GM12878 (cell line): ENCODE data around the gene GSG1L. TPM values are rescaled to one million over a fixed set of nuclear protein-coding genes. Genes with fewer than 3 reads are reported as not detected.
"Not testable (repeated sequence)": the region's sequence is repeated elsewhere in the genome, so short reads cannot be mapped to it uniquely, and the experiment has no call there.

Source experiments
- ATAC-seq: fragments of 200-7000 bp; cut with Tn5 transposase; 3 replicates; pipeline ENCODE4 v1.9.1; 2020; ENCODE audit warnings: mild to moderate bottlenecking, moderate library complexity
- BruUV-seq: library from RNA; stranded (reverse); fragments of 400-500 nt; replicated peaks from 2 replicates; lab custom pipeline; 2021; lab: Mats Ljungman, UMichigan
- CTCF ChIA-PET: fragments of 300-600 bp; sonication (Branson Sonifier 250); formaldehyde crosslinking; extraction: SDS; loops from one replicate; lab custom pipeline; 2021; ENCODE audit warnings: inconsistent platforms; lab: Yijun Ruan, JAX
- POLR2A ChIA-PET: fragments of 350-600 bp; formaldehyde crosslinking; extraction: SDS; loops from one replicate; lab custom pipeline; 2021; ENCODE audit warnings: inconsistent platforms; lab: Charles Lee
- RAD21 ChIA-PET: fragments of 300-600 bp; sonication (Branson Sonifier 250); formaldehyde crosslinking; loops from one replicate; lab custom pipeline; 2023; ENCODE audit warnings: antibody characterized with exemption; ENCODE audit not compliant: unreplicated experiment; lab: Charles Lee
- SMC1A ChIA-PET: fragments of 300-600 bp; sonication (Branson Sonifier 250); formaldehyde crosslinking; loops from one replicate; lab custom pipeline; 2023; ENCODE audit not compliant: unreplicated experiment, uncharacterized antibody; lab: Charles Lee
- DNase-seq: peaks from one replicate; pipeline ENCODE4 v3.0.0-alpha.2; 2011; ENCODE audit warnings: low read depth, low spot score
- FAIRE-seq: peaks from 3 replicates; lab custom pipeline; 2011; peaks lifted over from hg19 to GRCh38; lab: Jason Lieb, UNC
- H2AFZ ChIP-seq: 2 replicates; pipeline ENCODE4 v1.6.0; 2011; ENCODE audit warnings: low read depth, low read length, control low read depth; ENCODE audit not compliant: control insufficient read depth
- H3K27ac ChIP-seq: 2 replicates; pipeline ENCODE4 v1.5.1; 2011; ENCODE audit warnings: control low read depth; ENCODE audit not compliant: control insufficient read depth, insufficient read depth
- H3K27me3 ChIP-seq, 2 experiments: replicated peaks in 1 of 2; 2 replicates each; pipeline versions ENCODE4 v1.6.0 to v1.6.1; 2011; ENCODE audit warnings: low read length in 1 of 2; ENCODE audit not compliant: control insufficient read depth in 2 of 2, insufficient read depth in 2 of 2
- H3K36me3 ChIP-seq, 2 experiments: 2 replicates each; pipeline ENCODE4 v1.5.1; 2011; ENCODE audit warnings: low read length in 1 of 2; ENCODE audit not compliant: control insufficient read depth in 2 of 2, insufficient read depth in 2 of 2
- H3K4me1 ChIP-seq: 2 replicates; pipeline ENCODE4 v1.6.1; 2011; ENCODE audit warnings: mild to moderate bottlenecking, low read length, moderate library complexity, mixed read lengths; ENCODE audit not compliant: control insufficient read depth, insufficient read depth
- H3K4me2 ChIP-seq: 2 replicates; pipeline ENCODE4 v1.6.0; 2011; ENCODE audit warnings: control low read depth; ENCODE audit not compliant: control insufficient read depth, insufficient read depth
- H3K4me3 ChIP-seq: fragments of 200-600 bp; sonication (generic); 2 replicates; pipeline ENCODE4 v1.5.1; 2016
- H3K79me2 ChIP-seq: 2 replicates; pipeline ENCODE4 v1.6.0; 2011; ENCODE audit warnings: low read length; ENCODE audit not compliant: control insufficient read depth, insufficient read depth
- H3K9ac ChIP-seq: 2 replicates; pipeline ENCODE4 v1.8.0; 2011; ENCODE audit warnings: low read length, control low read depth, mixed read lengths; ENCODE audit not compliant: control insufficient read depth, insufficient read depth
- H3K9me3 ChIP-seq: replicated peaks from 3 replicates; pipeline ENCODE4 v1.5.1; 2011; ENCODE audit warnings: mild to moderate bottlenecking, low read length; ENCODE audit not compliant: control insufficient read depth, insufficient read depth
- H4K20me1 ChIP-seq: 2 replicates; pipeline ENCODE4 v1.6.0; 2011; ENCODE audit not compliant: control insufficient read depth, insufficient read depth
- ATF7 ChIP-seq: fragments of 450-650 bp; IDR thresholded peaks from 2 replicates; pipeline ENCODE4 v1.6.1; 2016; ENCODE audit warnings: low read depth, mild to moderate bottlenecking
- GABPA ChIP-seq: IDR thresholded peaks from 2 replicates; pipeline ENCODE4 v1.6.1; 2014; ENCODE audit warnings: antibody characterized with exemption, low read depth, mild to moderate bottlenecking, inconsistent platforms
- HDAC2 ChIP-seq: fragments of 200-600 bp; sonication (generic); IDR thresholded peaks from 2 replicates; pipeline ENCODE4 v1.6.1; 2017
- MAX ChIP-seq: IDR thresholded peaks from 2 replicates; pipeline ENCODE4 v1.6.1; 2012; ENCODE audit warnings: low read depth, low read length, improper control_type of control experiment
- MEF2B ChIP-seq: fragments of 450-650 bp; IDR thresholded peaks from 2 replicates; pipeline ENCODE4 v1.6.1; 2018; ENCODE audit warnings: mild to moderate bottlenecking, moderate library complexity; ENCODE audit not compliant: partially characterized antibody, poor library complexity, severe bottlenecking
- NBN ChIP-seq: fragments of 450-650 bp; IDR thresholded peaks from 2 replicates; pipeline ENCODE4 v1.6.1; 2016
- NKRF ChIP-seq: fragments of 450-650 bp; conservative IDR thresholded peaks from 2 replicates; pipeline ENCODE4 v1.6.1; 2017; ENCODE audit warnings: mild to moderate bottlenecking, moderate library complexity
- NR2C2 ChIP-seq: IDR thresholded peaks from 2 replicates; pipeline ENCODE4 v1.6.1; 2011; ENCODE audit warnings: borderline replicate concordance, low read depth; ENCODE audit not compliant: control insufficient read depth, insufficient read length
- RCOR1 ChIP-seq: conservative IDR thresholded peaks from 2 replicates; pipeline ENCODE4 v1.6.1; 2012; ENCODE audit warnings: low read depth, low read length, improper control_type of control experiment
- RFX5 ChIP-seq: IDR thresholded peaks from 2 replicates; pipeline ENCODE4 v1.6.1; 2011; ENCODE audit warnings: low read depth, low read length, improper control_type of control experiment
- TBL1XR1 ChIP-seq: IDR thresholded peaks from 2 replicates; pipeline ENCODE4 v1.6.1; 2012; ENCODE audit warnings: low read depth, low read length, improper control_type of control experiment
- ZNF274 ChIP-seq: IDR thresholded peaks from one replicate; pipeline ENCODE4 v1.8.0; 2011; ENCODE audit not compliant: insufficient read length, insufficient read depth
- ZNF592 ChIP-seq: fragments of 450-650 bp; IDR thresholded peaks from 2 replicates; pipeline ENCODE4 v1.6.1; 2017; ENCODE audit warnings: mild to moderate bottlenecking, moderate library complexity
- WGBS: methylation state at CpG from one replicate; pipeline ENCODE4 v1.1.6; 2016; ENCODE audit warnings: low lambda C conversion rate; ENCODE audit not compliant: insufficient replicate concordance, insufficient coverage; ENCODE audit errors: missing lambda C conversion rate; 5-methylcytosine and 5-hydroxymethylcytosine counted together
- in situ Hi-C: fragments of 300-500 bp; cut with MboI; formaldehyde crosslinking; loops from 9 replicates; pipeline ENCODE4 v1.14.3; 2018; ENCODE audit warnings: mixed read lengths
- intact Hi-C: fragments of 100-400 bp; cut with micrococcal nuclease; formaldehyde crosslinking; loops from one replicate; pipeline ENCODE4 v1.14.2; 2022; ENCODE audit not compliant: unreplicated experiment
- polyA plus RNA-seq, 11 experiments: library from polyadenylated mRNA; depleted of rRNA in 4 of 11; unstranded in 6 of 11; stranded (reverse) in 5 of 11; fragments of >200 nt; fragmentation: Nextera tagmentation in 4 of 11; fragmentation: Illumina TruSeq in 1 of 11; extraction: Ambion mirVana in 4 of 11; extraction: Trizol in 1 of 11; gene quantifications; 1 replicate in 1 of 11; 2 replicates in 10 of 11; pipeline versions ENCODE4 v1.2.1 to v1.2.3, GENCODE V29; 2011 to 2016; ENCODE audit warnings: inconsistent platforms in 2 of 11, missing spikeins in 2 of 11, low read depth in 1 of 11
- total RNA-seq, 4 experiments: library from RNA; depleted of rRNA in 3 of 4; stranded (reverse); fragments of >200 nt in 3 of 4; fragmentation: Illumina TruSeq in 1 of 4; extraction: Trizol in 1 of 4; gene quantifications; 2 replicates each; pipeline versions ENCODE4 v1.2.1 to v1.2.3, GENCODE V29; 2013 to 2021

Gene GSG1L
- total and polyA plus RNA-seq, 10 of the 15 experiments (the other 5 are each of a cell fraction or from before 2014, with no cell fraction given): not detected

- H3K27me3 ChIP-seq: no peaks in the 10 kb centered on the region
- DNase-seq (no peak), FAIRE-seq (no peak), ATAC-seq (no peak)
- H2AFZ ChIP-seq: no peak overlapping the region
- no peak overlapping the region for H3K9ac ChIP-seq
- SMC1A ChIA-PET: no interaction called here
- intact Hi-C loops (no loop called here), in situ Hi-C loops (no loop called here)
- WGBS: 52% methylated on average over 3 of the region's 3 CpGs
- TF ChIP-seq NKRF (no peak), HDAC2 (no peak), MEF2B (no peak), ZNF274 (no peak), RFX5 (no peak), ZNF592 (no peak), GABPA (no peak), NR2C2 (no peak), MAX (no peak), TBL1XR1 (no peak), ATF7 (no peak), RCOR1 (no peak), NBN (no peak)
- BruUV-seq: no TSS peak
- CTCF ChIA-PET: no interaction called here
- no peak overlapping the region for H3K4me2 ChIP-seq
- no peak overlapping the region for H3K4me3 ChIP-seq
- POLR2A ChIA-PET: no interaction called here
- H3K4me1 ChIP-seq: no peaks in the 10 kb centered on the region
- no peak overlapping the region for H3K27ac ChIP-seq
- no peaks in the 10 kb centered on the region; the same call in 2 of the 3 replicates for H3K9me3 ChIP-seq
- RAD21 ChIA-PET: no interaction called here
- H3K79me2 ChIP-seq: no peaks in the 10 kb centered on the region
- no peaks in the 10 kb centered on the region for H4K20me1 ChIP-seq
- no peaks in the 10 kb centered on the region for H3K36me3 ChIP-seq
These were observed 183.8 kb downstream of the GSG1L start for GRCh38 chr16:27879601-27880247.

GRCh38 chr16:27872627-27873026 lies 190.9 kb downstream of the GSG1L start:
- ATAC-seq, H3K4me2 ChIP-seq, FAIRE-seq, H3K9me3 ChIP-seq, intact Hi-C loops, BruUV-seq, DNase-seq, H3K36me3 ChIP-seq, H4K20me1 ChIP-seq, RAD21 ChIA-PET, POLR2A ChIA-PET, H3K27me3 ChIP-seq, H3K9ac ChIP-seq, in situ Hi-C loops, H3K27ac ChIP-seq, SMC1A ChIA-PET, H2AFZ ChIP-seq, CTCF ChIA-PET, H3K79me2 ChIP-seq, H3K4me1 ChIP-seq, H3K4me3 ChIP-seq: not testable (repeated sequence)
- 93% methylated on average over 1 of the region's 1 CpG for WGBS
